BE2C (cell line): ENCODE measurements around the gene R3HDM1. TPM values are rescaled to one million over a fixed set of nuclear protein-coding genes. Genes with fewer than 3 reads are reported as not detected.
"Not testable (repeated sequence)": the region's sequence is repeated elsewhere in the genome, so short reads cannot be mapped to it uniquely, and the experiment has no call there.

ENCODE experiments used
- DNase-seq: peaks from one replicate; pipeline ENCODE4 v3.0.0-alpha.2; 2020
- H3K27me3 ChIP-seq: fragments of 250-450 bp; sonication (Bioruptor Pico); 2 replicates; pipeline ENCODE4 v1.5.1; 2020; ENCODE audit warnings: mild to moderate bottlenecking
- H3K36me3 ChIP-seq: fragments of 250-450 bp; sonication (Bioruptor Pico); 2 replicates; pipeline ENCODE4 v1.5.1; 2020; ENCODE audit warnings: mild to moderate bottlenecking
- H3K4me1 ChIP-seq: fragments of 250-450 bp; sonication (Bioruptor Pico); 2 replicates; pipeline ENCODE4 v1.5.1; 2020
- H3K4me3 ChIP-seq: 2 replicates; pipeline ENCODE4 v1.5.1; 2011; ENCODE audit warnings: low read depth, low read length
- H3K9me3 ChIP-seq: fragments of 250-450 bp; sonication (Bioruptor Pico); 2 replicates; pipeline ENCODE4 v1.5.1; 2020
- polyA plus RNA-seq: library from polyadenylated mRNA; unstranded; fragments of >200 nt; gene quantifications from one replicate; pipeline ENCODE4 v1.2.1, GENCODE V29; 2012; ENCODE audit warnings: low read depth, missing spikeins; ENCODE audit not compliant: insufficient read length, insufficient read depth
- TF ChIP-seq, protein P1 (sequence below): IDR thresholded peaks from 2 replicates; pipeline ENCODE4 v1.5.1; 2012; ENCODE audit warnings: mild to moderate bottlenecking, low read depth, low read length

The R3HDM1 gene
- polyA plus RNA-seq = 13.9 TPM

DNA sequence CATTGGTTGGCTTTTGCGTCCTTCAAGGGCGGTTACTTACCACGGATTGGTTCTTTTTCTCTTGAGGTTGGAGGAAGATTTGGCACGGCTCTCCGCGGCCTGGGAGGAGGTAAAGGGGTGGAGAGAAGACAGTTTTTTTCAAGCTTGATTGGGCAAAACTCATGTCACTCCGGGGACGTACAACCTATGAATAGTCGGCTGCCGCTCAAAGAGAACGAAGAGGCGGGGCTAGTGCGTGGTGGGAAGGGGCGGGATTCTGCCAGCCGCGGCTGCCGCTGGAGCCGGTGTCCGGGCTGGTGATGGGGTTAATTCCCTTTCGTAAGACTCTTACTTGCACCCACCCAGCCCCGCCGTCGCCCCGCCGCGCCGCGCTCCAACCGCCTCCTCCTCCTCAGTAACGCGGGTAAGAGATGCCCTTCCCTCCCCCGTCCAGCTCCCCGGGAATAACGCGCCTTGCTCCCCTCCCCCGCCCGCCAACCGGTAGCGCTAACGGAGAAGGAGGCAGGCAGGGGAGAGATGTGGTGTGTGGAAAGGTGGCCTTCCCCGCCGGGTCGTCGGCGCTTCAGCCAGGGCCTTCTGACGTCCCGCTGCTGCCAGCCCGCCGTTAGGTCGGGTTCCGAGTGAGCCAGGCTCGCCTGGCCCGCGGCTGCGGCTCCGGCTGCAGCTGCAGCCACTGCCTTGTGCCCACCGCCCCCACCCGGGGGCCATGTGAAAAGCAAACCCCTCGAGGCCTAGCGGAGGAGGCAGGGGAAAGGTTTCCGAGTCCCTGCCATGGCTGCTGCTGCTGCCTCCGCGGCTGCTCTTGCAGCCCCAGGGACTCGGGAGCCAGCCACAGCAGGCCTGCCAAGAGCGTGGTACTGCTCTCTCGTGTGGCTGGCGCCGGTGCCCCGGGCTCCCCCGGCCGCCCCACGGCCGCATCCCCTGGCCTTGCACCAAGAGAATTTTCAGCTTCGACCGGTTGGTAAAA lies at the start of gene R3HDM1:
Gene R3HDM1, plus strand, starts transcription at position 254 of the 967 bp plus-strand sequence. CDS start 73,362 bp downstream, outside the sequence.
- TF ChIP-seq, protein P1, sequence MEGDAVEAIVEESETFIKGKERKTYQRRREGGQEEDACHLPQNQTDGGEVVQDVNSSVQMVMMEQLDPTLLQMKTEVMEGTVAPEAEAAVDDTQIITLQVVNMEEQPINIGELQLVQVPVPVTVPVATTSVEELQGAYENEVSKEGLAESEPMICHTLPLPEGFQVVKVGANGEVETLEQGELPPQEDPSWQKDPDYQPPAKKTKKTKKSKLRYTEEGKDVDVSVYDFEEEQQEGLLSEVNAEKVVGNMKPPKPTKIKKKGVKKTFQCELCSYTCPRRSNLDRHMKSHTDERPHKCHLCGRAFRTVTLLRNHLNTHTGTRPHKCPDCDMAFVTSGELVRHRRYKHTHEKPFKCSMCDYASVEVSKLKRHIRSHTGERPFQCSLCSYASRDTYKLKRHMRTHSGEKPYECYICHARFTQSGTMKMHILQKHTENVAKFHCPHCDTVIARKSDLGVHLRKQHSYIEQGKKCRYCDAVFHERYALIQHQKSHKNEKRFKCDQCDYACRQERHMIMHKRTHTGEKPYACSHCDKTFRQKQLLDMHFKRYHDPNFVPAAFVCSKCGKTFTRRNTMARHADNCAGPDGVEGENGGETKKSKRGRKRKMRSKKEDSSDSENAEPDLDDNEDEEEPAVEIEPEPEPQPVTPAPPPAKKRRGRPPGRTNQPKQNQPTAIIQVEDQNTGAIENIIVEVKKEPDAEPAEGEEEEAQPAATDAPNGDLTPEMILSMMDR = no peak
- no peaks in the 10 kb centered on the region for H3K9me3 ChIP-seq
- no peaks in the 10 kb centered on the region for H3K4me1 ChIP-seq
- peak within 1 kb of the TSS; percentile 77 for H3K4me3 ChIP-seq
- peak; percentile 91 for DNase-seq
- H3K27me3 ChIP-seq = no peaks in the 10 kb centered on the region
- H3K36me3 ChIP-seq = no peaks in the 10 kb centered on the region

DNA sequence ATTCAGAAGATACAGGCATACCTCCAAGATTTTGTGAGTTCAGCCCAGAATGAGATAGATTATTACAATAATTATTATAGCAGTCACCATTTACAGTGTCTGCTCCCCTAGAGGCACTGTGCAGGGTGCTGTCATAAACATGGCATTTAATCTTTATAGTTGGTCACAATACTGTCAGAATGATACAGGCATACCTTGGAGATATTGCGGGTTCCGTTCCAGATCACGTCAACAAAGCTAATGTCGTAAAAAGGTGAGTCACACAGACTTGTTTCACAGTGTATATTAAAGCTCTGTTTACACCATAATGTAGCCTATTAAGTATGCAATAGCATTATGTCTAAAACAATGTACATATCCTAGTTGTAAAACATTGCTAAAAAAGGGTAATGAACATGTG lies 45.8 kb upstream of the R3HDM1 start:
- Histone ChIP-seq H3K4me3 (no peak overlapping the region), H3K9me3 (no peaks in the 10 kb centered on the region)
- TF ChIP-seq, protein P1 = no peak

DNA sequence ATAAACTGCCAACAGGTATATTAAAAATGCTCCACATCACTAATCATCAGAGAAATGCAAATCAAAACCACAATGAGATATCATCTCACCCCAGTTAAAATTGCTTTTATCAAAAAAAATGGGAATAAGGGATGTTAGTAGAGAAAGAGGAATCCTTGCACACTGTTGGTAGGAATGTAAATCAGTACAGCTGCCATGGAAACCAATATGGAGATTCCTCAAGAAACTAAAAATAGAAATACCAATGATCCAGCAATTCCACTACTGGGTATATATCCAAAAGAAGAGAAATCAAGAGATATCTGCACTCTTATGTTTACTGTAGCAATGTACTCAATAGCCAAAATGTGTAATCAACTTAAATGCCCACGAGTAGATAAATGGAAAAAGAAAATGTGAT lies 40.9 kb upstream of the R3HDM1 start:
- Histone ChIP-seq H3K4me1 (no peaks in the 10 kb centered on the region), H3K36me3 (no peaks in the 10 kb centered on the region), H3K4me3 (no peak overlapping the region), H3K27me3 (no peaks in the 10 kb centered on the region), H3K9me3 (no peaks in the 10 kb centered on the region)
- no peak for DNase-seq
- TF ChIP-seq, protein P1 = no peak

More for the DNA sequence above, 45.8 kb upstream of the R3HDM1 start:
- no peaks in the 10 kb centered on the region for H3K27me3 ChIP-seq
- H3K36me3 ChIP-seq = no peaks in the 10 kb centered on the region
- H3K4me1 ChIP-seq = no peaks in the 10 kb centered on the region
- no peak for DNase-seq

DNA sequence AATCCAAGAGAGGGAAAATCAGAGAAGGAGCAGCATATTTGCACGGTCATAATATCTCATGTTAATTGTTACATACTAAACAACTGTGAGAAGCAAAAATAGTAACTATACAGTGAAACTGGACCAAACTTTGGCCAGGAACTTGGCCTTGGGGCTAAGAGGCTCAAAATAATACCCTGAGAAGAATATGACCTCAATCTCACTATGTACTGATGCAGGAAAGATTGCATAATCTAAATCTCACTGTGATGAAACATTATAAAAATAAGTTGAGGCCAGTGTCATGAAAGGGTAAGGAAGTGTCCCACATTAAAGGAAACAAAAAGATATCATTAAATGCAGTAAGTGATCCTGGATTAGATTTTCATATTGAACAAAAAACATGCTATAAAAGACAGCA lies 36.8 kb upstream of the R3HDM1 start:
- TF ChIP-seq, protein P1 = no peak
- no peaks in the 10 kb centered on the region for H3K4me1 ChIP-seq
- no peaks in the 10 kb centered on the region for H3K36me3 ChIP-seq
- no peak overlapping the region for H3K4me3 ChIP-seq
- no peak for DNase-seq
- H3K9me3 ChIP-seq = no peaks in the 10 kb centered on the region
- H3K27me3 ChIP-seq = no peaks in the 10 kb centered on the region

DNA sequence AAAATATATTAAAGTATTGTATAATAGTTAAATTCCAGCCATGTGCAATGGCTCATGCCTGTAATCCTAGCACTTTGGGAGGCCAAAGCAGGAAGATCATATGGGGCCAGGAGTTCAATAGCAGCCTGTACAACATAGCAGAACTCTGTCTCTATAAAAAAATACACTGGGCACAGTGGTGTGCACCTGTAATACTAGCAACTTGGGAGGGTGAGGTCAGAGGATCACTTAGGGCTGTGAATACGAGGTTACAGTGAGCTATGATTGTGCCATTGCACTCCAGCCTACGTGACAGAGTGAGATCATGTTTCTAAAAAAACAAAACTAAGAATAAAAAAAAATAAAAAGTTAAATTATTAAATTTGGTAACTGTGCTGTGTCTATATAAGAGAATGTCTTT lies 36.4 kb upstream of the R3HDM1 start:
- Histone ChIP-seq H3K36me3 (no peaks in the 10 kb centered on the region), H3K4me1 (no peaks in the 10 kb centered on the region), H3K27me3 (no peaks in the 10 kb centered on the region), H3K4me3 (no peak overlapping the region), H3K9me3 (no peaks in the 10 kb centered on the region)
- DNase-seq = no peak
- TF ChIP-seq, protein P1 = no peak

DNA sequence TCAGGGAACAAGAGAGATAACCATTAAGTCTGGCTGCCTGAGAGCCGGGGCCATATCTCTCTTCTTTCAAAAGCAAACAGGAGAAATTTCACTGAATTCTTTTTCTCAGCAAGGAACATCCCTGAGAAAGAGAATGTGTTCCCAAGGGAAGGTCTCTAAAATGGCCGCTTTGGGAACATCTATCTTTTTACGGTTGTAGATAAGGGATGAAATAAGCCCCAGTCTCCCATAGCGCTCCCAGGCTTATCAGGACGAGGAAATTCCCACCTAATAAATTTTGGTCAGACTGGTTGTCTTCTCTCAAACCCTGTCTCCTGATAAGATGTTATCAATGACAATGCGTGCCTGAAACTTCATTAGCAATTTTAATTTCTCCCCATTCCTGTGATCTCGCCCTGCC lies 32.7 kb upstream of the R3HDM1 start:
- not testable (repeated sequence) for H3K9me3 ChIP-seq

More for the DNA sequence above, 32.7 kb upstream of the R3HDM1 start:
- H3K4me1 ChIP-seq, H3K27me3 ChIP-seq, H3K4me3 ChIP-seq, DNase-seq, H3K36me3 ChIP-seq: not testable (repeated sequence)
